VCaP (cell line): ENCODE data around the gene PACS2.

Experiments
- H3K27ac ChIP-seq: fragments of 450-650 bp; 2 replicates; pipeline ENCODE4 v1.5.1; 2017
- TF ChIP-seq, protein P1 (sequence below): fragments of 450-650 bp; conservative IDR thresholded peaks from 2 replicates; pipeline ENCODE4 v1.5.1; 2017; ENCODE audit warnings: mild to moderate bottlenecking, moderate library complexity

The PACS2 gene

GRCh38 chr14:105445901-105446845, 131.6 kb downstream of the PACS2 start:
- TF ChIP-seq, protein P1, sequence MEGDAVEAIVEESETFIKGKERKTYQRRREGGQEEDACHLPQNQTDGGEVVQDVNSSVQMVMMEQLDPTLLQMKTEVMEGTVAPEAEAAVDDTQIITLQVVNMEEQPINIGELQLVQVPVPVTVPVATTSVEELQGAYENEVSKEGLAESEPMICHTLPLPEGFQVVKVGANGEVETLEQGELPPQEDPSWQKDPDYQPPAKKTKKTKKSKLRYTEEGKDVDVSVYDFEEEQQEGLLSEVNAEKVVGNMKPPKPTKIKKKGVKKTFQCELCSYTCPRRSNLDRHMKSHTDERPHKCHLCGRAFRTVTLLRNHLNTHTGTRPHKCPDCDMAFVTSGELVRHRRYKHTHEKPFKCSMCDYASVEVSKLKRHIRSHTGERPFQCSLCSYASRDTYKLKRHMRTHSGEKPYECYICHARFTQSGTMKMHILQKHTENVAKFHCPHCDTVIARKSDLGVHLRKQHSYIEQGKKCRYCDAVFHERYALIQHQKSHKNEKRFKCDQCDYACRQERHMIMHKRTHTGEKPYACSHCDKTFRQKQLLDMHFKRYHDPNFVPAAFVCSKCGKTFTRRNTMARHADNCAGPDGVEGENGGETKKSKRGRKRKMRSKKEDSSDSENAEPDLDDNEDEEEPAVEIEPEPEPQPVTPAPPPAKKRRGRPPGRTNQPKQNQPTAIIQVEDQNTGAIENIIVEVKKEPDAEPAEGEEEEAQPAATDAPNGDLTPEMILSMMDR, result no peak
- no peak overlapping the region for H3K27ac ChIP-seq

- TF ChIP-seq, protein P1, result no peak
Observed at GRCh38 chr14:105446971-105447370, 132.4 kb downstream of the PACS2 start.

More at GRCh38 chr14:105446971-105447370, 132.4 kb downstream of the PACS2 start:
- H3K27ac ChIP-seq, result no peak overlapping the region
